ENCODE data around the gene NIBAN1. TPM values are rescaled to one million over a fixed set of nuclear protein-coding genes. Genes with fewer than 3 reads are reported as not detected.

The NIBAN1 gene
- total RNA-seq, 1 donor from 2014 or later, result 22.8 TPM

DNA sequence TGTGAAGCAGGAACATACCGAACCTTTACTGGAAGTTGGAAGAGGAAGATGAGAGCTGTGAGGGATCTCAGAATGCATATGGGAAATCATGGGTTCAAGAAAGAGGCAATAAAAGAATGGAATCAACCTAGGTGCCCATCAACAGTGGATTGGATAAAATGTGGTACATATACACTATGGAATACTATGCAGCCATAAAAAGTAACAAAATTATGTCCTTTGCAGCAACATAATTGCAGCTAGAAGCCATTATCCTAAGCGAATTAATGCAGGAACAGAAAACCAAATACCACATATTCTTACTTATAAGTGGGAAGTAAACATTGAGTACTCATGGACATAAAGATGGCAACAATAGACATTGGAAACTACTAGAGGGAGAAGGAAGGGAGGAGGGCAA, 40.4 kb downstream of the NIBAN1 start:
- Histone ChIP-seq H3K36me3 (no peaks in the 10 kb centered on the region), H3K9me3 (no peaks in the 10 kb centered on the region), H3K27ac (no peak overlapping the region), H3K27me3 (no peaks in the 10 kb centered on the region), H3K4me3 (no peak overlapping the region), H3K4me1 (peaks cover 11% of the 10 kb centered on the region)
- intact Hi-C loops (cut with DNase I), result no loop called here
- TF ChIP-seq POLR2A (IDR thresholded peaks at IDR 0.05) (no peak), POLR2AphosphoS5 (IDR thresholded peaks at IDR 0.05; ENCODE audit: insufficient read depth in 1 of 2, low read depth in 1 of 2) (no peak)
- TF ChIP-seq, protein P1, sequence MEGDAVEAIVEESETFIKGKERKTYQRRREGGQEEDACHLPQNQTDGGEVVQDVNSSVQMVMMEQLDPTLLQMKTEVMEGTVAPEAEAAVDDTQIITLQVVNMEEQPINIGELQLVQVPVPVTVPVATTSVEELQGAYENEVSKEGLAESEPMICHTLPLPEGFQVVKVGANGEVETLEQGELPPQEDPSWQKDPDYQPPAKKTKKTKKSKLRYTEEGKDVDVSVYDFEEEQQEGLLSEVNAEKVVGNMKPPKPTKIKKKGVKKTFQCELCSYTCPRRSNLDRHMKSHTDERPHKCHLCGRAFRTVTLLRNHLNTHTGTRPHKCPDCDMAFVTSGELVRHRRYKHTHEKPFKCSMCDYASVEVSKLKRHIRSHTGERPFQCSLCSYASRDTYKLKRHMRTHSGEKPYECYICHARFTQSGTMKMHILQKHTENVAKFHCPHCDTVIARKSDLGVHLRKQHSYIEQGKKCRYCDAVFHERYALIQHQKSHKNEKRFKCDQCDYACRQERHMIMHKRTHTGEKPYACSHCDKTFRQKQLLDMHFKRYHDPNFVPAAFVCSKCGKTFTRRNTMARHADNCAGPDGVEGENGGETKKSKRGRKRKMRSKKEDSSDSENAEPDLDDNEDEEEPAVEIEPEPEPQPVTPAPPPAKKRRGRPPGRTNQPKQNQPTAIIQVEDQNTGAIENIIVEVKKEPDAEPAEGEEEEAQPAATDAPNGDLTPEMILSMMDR (IDR thresholded peaks at IDR 0.05), result no peak
- DNase-seq (ENCODE audit: extremely low spot score in 2 of 2), result no peak

DNA sequence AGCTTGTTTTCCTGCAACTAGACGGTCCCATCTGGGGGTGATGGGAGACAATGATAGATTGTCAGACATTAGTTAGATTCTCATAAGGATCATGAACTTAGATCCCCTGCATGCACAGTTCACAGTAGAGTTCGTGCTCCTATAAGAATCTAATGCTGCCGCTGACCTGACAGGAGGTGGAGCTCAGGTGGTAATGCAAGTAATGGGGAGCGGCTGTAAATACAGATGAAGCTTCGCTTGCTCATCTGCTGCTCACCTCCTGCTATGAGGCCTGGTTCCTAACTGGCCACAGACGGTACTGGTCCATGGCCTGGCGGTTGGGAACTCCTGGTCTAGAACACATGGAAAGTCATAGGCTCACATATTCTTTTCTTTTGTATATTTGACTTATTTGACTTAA, 42.0 kb downstream of the NIBAN1 start:
- no peak overlapping the region for H3K27ac ChIP-seq
- no peak for DNase-seq (ENCODE audit: extremely low spot score in 2 of 2)
- no peak overlapping the region for H3K4me3 ChIP-seq
- H3K9me3 ChIP-seq, result no peaks in the 10 kb centered on the region
- no peaks in the 10 kb centered on the region for H3K36me3 ChIP-seq
- peaks cover 11% of the 10 kb centered on the region for H3K4me1 ChIP-seq
- H3K27me3 ChIP-seq, result no peaks in the 10 kb centered on the region
- intact Hi-C loops (cut with DNase I), result no loop called here
- no peak for TF ChIP-seq POLR2AphosphoS5 (IDR thresholded peaks at IDR 0.05; ENCODE audit: insufficient read depth in 1 of 2, low read depth in 1 of 2)

DNA sequence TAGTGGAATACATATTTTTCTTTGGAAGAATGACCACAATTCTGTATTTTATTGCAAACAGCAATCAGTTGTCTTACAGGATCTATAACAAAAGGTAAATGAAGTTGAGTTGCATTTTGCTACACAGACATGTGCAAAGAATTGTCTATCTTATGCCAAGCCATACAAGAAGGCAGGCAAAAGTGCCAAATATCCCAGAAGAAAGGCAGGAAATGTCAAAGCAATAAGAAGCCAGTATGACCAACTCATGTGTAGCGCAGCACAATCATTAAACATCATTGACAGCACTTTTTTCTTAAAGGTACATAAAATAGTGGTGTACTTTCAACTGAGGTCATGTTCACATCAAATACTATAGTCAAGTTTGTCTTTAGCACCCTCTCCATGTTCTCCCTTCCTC, 42.7 kb downstream of the NIBAN1 start:
- H3K9me3 ChIP-seq, result no peaks in the 10 kb centered on the region
- no peak for DNase-seq (ENCODE audit: extremely low spot score in 2 of 2)
- no peaks in the 10 kb centered on the region for H3K27me3 ChIP-seq
- H3K4me1 ChIP-seq, result peaks cover 11% of the 10 kb centered on the region
- TF ChIP-seq, protein P1 (IDR thresholded peaks at IDR 0.05), result no peak
- TF ChIP-seq POLR2A (IDR thresholded peaks at IDR 0.05) (no peak), POLR2AphosphoS5 (IDR thresholded peaks at IDR 0.05; ENCODE audit: insufficient read depth in 1 of 2, low read depth in 1 of 2) (no peak)
- H3K36me3 ChIP-seq, result no peaks in the 10 kb centered on the region
- H3K4me3 ChIP-seq, result no peak overlapping the region
- intact Hi-C loops (cut with DNase I), result no loop called here
- H3K27ac ChIP-seq, result no peak overlapping the region

DNA sequence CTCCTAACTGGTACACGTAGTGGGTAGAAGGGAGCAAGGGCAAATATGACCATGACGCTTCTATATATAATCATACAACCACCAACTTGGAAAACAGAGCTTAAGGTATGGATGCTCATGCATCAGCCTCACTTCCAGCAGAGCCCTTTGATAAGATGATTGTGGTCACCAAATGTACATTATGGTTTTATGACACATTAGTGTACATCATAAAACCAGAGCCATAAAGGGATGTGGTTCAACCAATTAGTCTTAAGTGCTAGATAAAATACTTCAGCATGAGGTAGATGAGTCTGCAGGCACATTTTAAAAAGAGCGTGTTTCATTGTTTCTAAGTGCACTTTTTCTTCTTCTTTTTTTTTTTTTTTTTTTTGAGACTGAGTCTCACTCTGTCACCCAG, 43.7 kb downstream of the NIBAN1 start:
- Histone ChIP-seq H3K4me1 (peaks cover 11% of the 10 kb centered on the region), H3K4me3 (no peak overlapping the region), H3K27ac (no peak overlapping the region), H3K36me3 (no peaks in the 10 kb centered on the region), H3K9me3 (no peaks in the 10 kb centered on the region), H3K27me3 (no peaks in the 10 kb centered on the region)
- intact Hi-C loops (cut with DNase I), result no loop called here
- TF ChIP-seq, protein P1 (IDR thresholded peaks at IDR 0.05), result no peak
- TF ChIP-seq POLR2AphosphoS5 (IDR thresholded peaks at IDR 0.05; ENCODE audit: insufficient read depth in 1 of 2, low read depth in 1 of 2) (no peak), POLR2A (IDR thresholded peaks at IDR 0.05) (no peak)
- DNase-seq (ENCODE audit: extremely low spot score in 2 of 2), result no peak

DNA sequence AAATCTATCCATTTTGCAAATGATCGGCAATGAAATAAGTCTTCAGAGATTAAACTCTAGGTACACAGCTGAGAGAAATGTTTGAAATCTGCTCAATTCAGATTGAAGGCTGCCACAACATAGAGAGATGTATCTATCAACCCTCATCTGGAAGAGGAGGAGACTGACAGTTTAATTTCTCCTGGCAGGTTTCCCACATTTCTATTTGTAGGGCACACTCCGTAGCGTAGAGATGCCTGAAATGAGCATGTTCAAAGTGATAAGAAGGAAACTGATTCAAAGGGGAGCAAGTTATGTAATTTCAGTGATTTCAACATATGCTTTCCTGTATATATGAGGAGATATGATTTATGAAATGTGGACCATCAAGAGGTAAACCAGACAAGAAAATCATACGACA, 44.1 kb downstream of the NIBAN1 start:
- no peak for DNase-seq (ENCODE audit: extremely low spot score in 2 of 2)
- TF ChIP-seq, protein P1 (IDR thresholded peaks at IDR 0.05), result no peak
- TF ChIP-seq POLR2AphosphoS5 (IDR thresholded peaks at IDR 0.05; ENCODE audit: insufficient read depth in 1 of 2, low read depth in 1 of 2) (no peak), POLR2A (IDR thresholded peaks at IDR 0.05) (no peak)
- Histone ChIP-seq H3K27me3 (no peaks in the 10 kb centered on the region), H3K36me3 (no peaks in the 10 kb centered on the region), H3K9me3 (no peaks in the 10 kb centered on the region), H3K4me1 (peaks cover 11% of the 10 kb centered on the region), H3K27ac (no peak overlapping the region), H3K4me3 (no peak overlapping the region)
- intact Hi-C loops (cut with DNase I), result no loop called here

Measured in vagina (tissue), 2 donors.